ENCODE results near the gene UBAC1. TPM values are rescaled to one million over a fixed set of nuclear protein-coding genes. Genes with fewer than 3 reads are reported as not detected.

Gene UBAC1
- total RNA-seq, 1 experiment from 2014 or later: 55.4 TPM

- Mint-ChIP-seq H3K4me3 (ENCODE audit: unreplicated experiment) (no peak overlapping the region), H3K9me3 (ENCODE audit: unreplicated experiment) (no peaks in the 10 kb centered on the region), H3K27me3 (ENCODE audit: insufficient read depth, unreplicated experiment) (no peaks in the 10 kb centered on the region), H3K27ac (ENCODE audit: unreplicated experiment) (no peak overlapping the region), H3K4me1 (ENCODE audit: low read depth, unreplicated experiment) (peaks cover 16% of the 10 kb centered on the region), H3K36me3 (ENCODE audit: insufficient read depth, unreplicated experiment) (peaks cover 25% of the 10 kb centered on the region)
- H3K36me3 ChIP-seq (ENCODE audit: control insufficient read depth, insufficient read depth, low read length): no peaks in the 10 kb centered on the region
- TF ChIP-seq CTCF (IDR thresholded peaks at IDR 0.05; ENCODE audit: insufficient read depth in 1 of 2, low read depth in 1 of 2, low read length in 1 of 2, severe bottlenecking in 1 of 2, unreplicated experiment in 1 of 2): no peak
- no peaks in the 10 kb centered on the region for H3K9me3 ChIP-seq
- H3K4me1 ChIP-seq: peaks cover 13% of the 10 kb centered on the region; the same call in 1 of the 2 replicates
- no peak overlapping the region for H3K4me3 ChIP-seq (ENCODE audit: low read depth, low read length)
- no TSS peak for BruUV-seq (replicated peaks)
- CTCF ChIA-PET: no interaction called here
- intact Hi-C loops (cut with micrococcal nuclease; ENCODE audit: unreplicated experiment): no loop called here
- DNase-seq: no peak
- H3K27me3 ChIP-seq (replicated peaks; ENCODE audit: control insufficient read depth, insufficient read depth, low read length): no peaks in the 10 kb centered on the region
- POLR2A ChIA-PET: no interaction called here
Observed at GRCh38 chr9:136009516-136009915, 48.3 kb upstream of the UBAC1 start.

- ChIA-PET POLR2A (no interaction called here), CTCF (no interaction called here)
- Mint-ChIP-seq H3K4me1 (ENCODE audit: low read depth, unreplicated experiment) (peaks cover 16% of the 10 kb centered on the region), H3K9me3 (ENCODE audit: unreplicated experiment) (no peaks in the 10 kb centered on the region), H3K36me3 (ENCODE audit: insufficient read depth, unreplicated experiment) (peaks cover 25% of the 10 kb centered on the region), H3K27ac (ENCODE audit: unreplicated experiment) (no peak overlapping the region), H3K4me3 (ENCODE audit: unreplicated experiment) (no peak overlapping the region), H3K27me3 (ENCODE audit: insufficient read depth, unreplicated experiment) (no peaks in the 10 kb centered on the region)
- no peak overlapping the region for H3K4me3 ChIP-seq (ENCODE audit: low read depth, low read length)
- no peak for DNase-seq
- H3K4me1 ChIP-seq: peaks cover 12% of the 10 kb centered on the region; the same call in 1 of the 2 replicates
- no peaks in the 10 kb centered on the region for H3K9me3 ChIP-seq
- no TSS peak for BruUV-seq (replicated peaks)
- no peak for TF ChIP-seq CTCF (IDR thresholded peaks at IDR 0.05; ENCODE audit: insufficient read depth in 1 of 2, low read depth in 1 of 2, low read length in 1 of 2, severe bottlenecking in 1 of 2, unreplicated experiment in 1 of 2)
- no peaks in the 10 kb centered on the region for H3K27me3 ChIP-seq (replicated peaks; ENCODE audit: control insufficient read depth, insufficient read depth, low read length)
- no peaks in the 10 kb centered on the region for H3K36me3 ChIP-seq (ENCODE audit: control insufficient read depth, insufficient read depth, low read length)
- intact Hi-C loops (cut with micrococcal nuclease; ENCODE audit: unreplicated experiment): no loop called here
Observed at GRCh38 chr9:136008693-136008997, 47.5 kb upstream of the UBAC1 start.

- POLR2A ChIA-PET: no interaction called here
- peaks cover 16% of the 10 kb centered on the region for H3K4me1 Mint-ChIP-seq (ENCODE audit: low read depth, unreplicated experiment)
- H3K4me3 Mint-ChIP-seq (ENCODE audit: unreplicated experiment): no peak overlapping the region
Observed at GRCh38 chr9:136007934-136008692, 46.9 kb upstream of the UBAC1 start.

More at GRCh38 chr9:136007934-136008692, 46.9 kb upstream of the UBAC1 start:
- Histone ChIP-seq H3K4me1 (peaks cover 12% of the 10 kb centered on the region; the same call in 1 of the 2 replicates), H3K4me3 (ENCODE audit: low read depth, low read length) (no peak overlapping the region), H3K36me3 (ENCODE audit: control insufficient read depth, insufficient read depth, low read length) (no peaks in the 10 kb centered on the region), H3K27me3 (replicated peaks; ENCODE audit: control insufficient read depth, insufficient read depth, low read length) (no peaks in the 10 kb centered on the region), H3K9me3 (no peaks in the 10 kb centered on the region)
- intact Hi-C loops (cut with micrococcal nuclease; ENCODE audit: unreplicated experiment): no loop called here
- H3K27me3 Mint-ChIP-seq (ENCODE audit: insufficient read depth, unreplicated experiment): no peaks in the 10 kb centered on the region
- no peak for TF ChIP-seq CTCF (IDR thresholded peaks at IDR 0.05; ENCODE audit: insufficient read depth in 1 of 2, low read depth in 1 of 2, low read length in 1 of 2, severe bottlenecking in 1 of 2, unreplicated experiment in 1 of 2)
- H3K9me3 Mint-ChIP-seq (ENCODE audit: unreplicated experiment): no peaks in the 10 kb centered on the region
- BruUV-seq (replicated peaks): no TSS peak
- CTCF ChIA-PET: interaction anchor here (0.6 kb wide), 1 partner anchor 44 kb away, joined by 13 read pairs; no protein-coding TSS in a partner anchor
- no peak for DNase-seq
- peak overlapping the region; percentile 16 for H3K27ac Mint-ChIP-seq (ENCODE audit: unreplicated experiment)
- H3K36me3 Mint-ChIP-seq (ENCODE audit: insufficient read depth, unreplicated experiment): peaks cover 25% of the 10 kb centered on the region

Data from Caco-2 (cell line).